Measurements from ENCODE around the gene FAM90A26.
"Not testable (repeated sequence)": the region's sequence is repeated elsewhere in the genome, so short reads cannot be mapped to it uniquely, and the experiment has no call there.

Gene FAM90A26

DNA sequence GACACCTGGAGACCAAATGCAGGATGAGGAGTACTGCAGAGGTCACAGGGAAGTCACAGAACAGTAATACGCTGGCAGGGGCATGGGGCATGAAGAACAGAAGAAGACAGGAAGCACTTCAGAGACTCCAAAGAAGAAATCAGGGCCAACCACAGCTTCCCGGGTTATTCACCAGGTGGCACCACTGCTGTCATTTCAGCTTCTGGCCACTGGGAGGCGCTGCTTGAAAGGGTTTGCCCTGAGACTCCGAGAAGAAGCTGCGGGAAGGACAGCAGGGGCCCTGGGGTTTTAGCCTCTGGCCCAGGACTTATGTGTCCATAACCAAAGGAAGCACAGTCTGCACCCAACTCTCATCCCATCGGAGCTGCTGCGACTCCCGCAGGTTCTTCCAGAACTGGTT, 4.2 kb upstream of the FAM90A26 start:
- not testable (repeated sequence) for DNase-seq

DNA sequence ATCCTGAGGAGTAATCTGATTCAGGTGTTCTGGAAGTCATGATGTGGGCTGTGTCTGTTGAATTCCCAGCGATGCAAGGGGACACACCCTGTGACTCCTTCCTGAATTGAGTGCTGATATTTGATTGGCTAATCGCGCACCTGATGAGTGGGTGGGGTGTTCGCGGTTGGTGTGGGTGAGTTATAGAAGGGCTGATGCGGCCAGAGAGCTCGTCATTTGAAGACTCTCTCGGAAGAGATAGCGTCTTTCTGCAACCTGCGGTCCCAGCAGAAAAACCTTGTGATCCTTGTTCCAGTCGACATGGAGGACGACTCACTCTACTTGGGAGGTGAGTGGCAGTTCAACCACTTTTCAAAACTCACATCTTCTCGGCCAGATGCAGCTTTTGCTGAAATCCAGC, 40.1 kb downstream of the FAM90A26 start, which contains the start of gene USP17L10:
TSS of gene USP17L10 (plus strand) at position 301 of the 400 bp plus-strand sequence. CDS start at position 301, 0 bp downstream.
- DNase-seq: not testable (repeated sequence)

DNA sequence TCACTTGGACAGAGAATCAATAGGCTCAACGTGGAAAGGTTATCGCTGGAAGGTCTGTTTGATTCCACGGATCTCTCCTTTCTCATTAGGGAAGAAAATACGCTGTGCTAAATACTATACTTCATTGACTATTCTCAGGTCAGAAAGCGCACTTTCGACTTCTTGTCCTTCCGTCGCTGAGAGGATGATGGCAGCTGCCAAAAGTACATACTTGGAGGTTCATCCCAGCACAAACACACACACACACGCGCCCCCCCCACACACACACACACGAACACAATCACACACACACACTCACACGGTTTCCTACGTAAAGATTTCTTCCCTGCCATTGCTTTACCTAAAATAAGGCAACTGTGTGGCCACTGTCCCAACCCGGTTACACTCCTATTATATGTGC, 44.5 kb downstream of the FAM90A26 start:
- DNase-seq: not testable (repeated sequence)

DNA sequence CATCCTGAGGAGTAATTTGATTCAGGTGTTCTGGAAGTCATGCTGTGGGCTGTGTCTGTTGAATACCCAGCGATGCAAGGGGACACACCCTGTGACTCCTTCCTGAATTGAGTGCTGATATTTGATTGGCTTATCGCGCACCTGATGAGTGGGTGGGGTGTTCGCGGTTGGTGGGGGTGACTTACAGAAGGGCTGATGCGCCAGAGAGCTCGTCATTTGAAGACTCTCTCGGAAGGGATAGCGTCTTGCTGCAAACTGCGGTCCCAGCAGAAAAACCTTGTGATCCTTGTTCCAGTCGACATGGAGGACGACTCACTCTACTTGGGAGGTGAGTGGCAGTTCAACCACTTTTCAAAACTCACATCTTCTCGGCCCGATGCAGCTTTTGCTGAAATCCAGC, 44.9 kb downstream of the FAM90A26 start, which contains the start of gene USP17L11:
TSS of gene USP17L11 (plus strand) at position 301 of the 400 bp plus-strand sequence. CDS start at position 301, 0 bp downstream.
- DNase-seq: not testable (repeated sequence)

DNA sequence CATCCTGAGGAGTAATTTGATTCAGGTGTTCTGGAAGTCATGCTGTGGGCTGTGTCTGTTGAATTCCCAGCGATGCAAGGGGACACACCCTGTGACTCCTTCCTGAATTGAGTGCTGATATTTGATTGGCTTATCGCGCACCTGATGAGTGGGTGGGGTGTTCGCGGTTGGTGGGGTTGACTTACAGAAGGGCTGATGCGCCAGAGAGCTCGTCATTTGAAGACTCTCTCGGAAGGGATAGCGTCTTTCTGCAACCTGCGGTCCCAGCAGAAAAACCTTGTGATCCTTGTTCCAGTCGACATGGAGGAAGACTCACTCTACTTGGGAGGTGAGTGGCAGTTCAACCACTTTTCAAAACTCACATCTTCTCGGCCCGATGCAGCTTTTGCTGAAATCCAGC, 49.6 kb downstream of the FAM90A26 start, which contains the start of gene USP17L12:
TSS of gene USP17L12 (plus strand) at position 301 of the 400 bp plus-strand sequence. CDS start at position 301, 0 bp downstream.
- not testable (repeated sequence) for DNase-seq

DNA sequence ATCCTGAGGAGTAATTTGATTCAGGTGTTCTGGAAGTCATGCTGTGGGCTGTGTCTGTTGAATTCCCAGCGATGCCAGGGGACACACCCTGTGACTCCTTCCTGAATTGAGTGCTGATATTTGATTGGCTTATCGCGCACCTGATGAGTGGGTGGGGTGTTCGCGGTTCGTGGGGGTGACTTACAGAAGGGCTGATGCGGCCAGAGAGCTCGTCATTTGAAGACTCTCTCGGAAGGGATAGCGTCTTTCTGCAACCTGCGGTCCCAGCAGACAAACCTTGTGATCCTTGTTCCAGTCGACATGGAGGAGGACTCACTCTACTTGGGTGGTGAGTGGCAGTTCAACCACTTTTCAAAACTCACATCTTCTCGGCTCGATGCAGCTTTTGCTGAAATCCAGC, 54.4 kb downstream of the FAM90A26 start, which contains the start of gene USP17L13:
TSS of gene USP17L13 (plus strand) at position 301 of the 400 bp plus-strand sequence. CDS start at position 301, 0 bp downstream.
- not testable (repeated sequence) for DNase-seq
